ENCODE data around the gene UBE2U. TPM values are rescaled to one million over a fixed set of nuclear protein-coding genes. Genes with fewer than 3 reads are reported as not detected.
A peak's percentile ranks its signal among the peaks of the same experiment; 100 is the strongest.

Gene UBE2U
- total and polyA plus RNA-seq, 2 of the 4 experiments (the other 2 are of a cell fraction), result not detected

DNA sequence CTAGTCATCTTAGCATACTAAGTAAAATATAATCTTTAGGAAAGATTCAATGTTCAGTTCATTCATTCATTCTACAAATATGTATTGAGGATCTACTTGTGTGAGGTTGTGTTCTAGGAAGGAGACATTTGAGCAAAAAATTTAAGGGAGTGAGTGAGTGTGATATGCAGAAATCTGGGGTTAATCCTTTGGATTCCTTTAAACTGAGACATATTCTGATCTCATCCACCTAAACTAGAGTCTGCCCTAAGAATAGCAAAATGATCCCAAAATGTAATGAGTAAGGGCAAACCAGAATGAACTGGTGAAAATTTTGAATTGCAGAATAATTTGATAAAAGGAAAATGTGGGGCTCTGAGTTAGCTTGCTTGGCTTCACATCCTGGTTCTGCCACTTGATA lies 8.6 kb downstream of the UBE2U start:
- peak; percentile 96 for ATAC-seq (ENCODE audit: low read depth)
- peak; percentile 91 for DNase-seq
- no peak overlapping the region for H2AFZ ChIP-seq (replicated peaks; ENCODE audit: low read length, poor library complexity)

More for the DNA sequence above, 8.6 kb downstream of the UBE2U start:
- no peak overlapping the region for H2AK9ac ChIP-seq (replicated peaks; ENCODE audit: low read depth, low read length, poor library complexity)
- no peaks in the 10 kb centered on the region for H3K36me3 ChIP-seq (ENCODE audit: control insufficient read depth, insufficient read depth, low read length)
- H3K18ac ChIP-seq (ENCODE audit: low read depth, low read length), result peak overlapping the region; percentile 70
- no TSS peak for BruUV-seq (replicated peaks)
- TF ChIP-seq MAFK (IDR thresholded peaks at IDR 0.05; ENCODE audit: low read depth, low read length), result peak; percentile 27; the same call in 1 of the 2 replicates
- peak; percentile 20; the same call in 1 of the 2 replicates for TF ChIP-seq CEBPB (IDR thresholded peaks at IDR 0.05; ENCODE audit: low read depth, low read length)
- 0 out of 2 replicates have a peak, but pooled peaks have one; percentile 24 for TF ChIP-seq FOS (IDR thresholded peaks at IDR 0.05; ENCODE audit: low read depth, low read length)
- no peak for TF ChIP-seq RCOR1 (IDR thresholded peaks at IDR 0.05; ENCODE audit: insufficient replicate concordance, low read length)
- peak overlapping the region; percentile 62; the same call in 1 of the 2 replicates for H3K4ac ChIP-seq (ENCODE audit: low read depth, low read length)
- H4K8ac ChIP-seq (ENCODE audit: low read depth in 2 of 2, low read length in 2 of 2), result peak overlapping the region in 1 of 2 experiments; percentile 78; a peak in 2 of 4 replicates
- intact Hi-C loops (cut with micrococcal nuclease), result no loop called here
- 0 out of 2 replicates have a peak, but pooled peaks cover 2% of the 10 kb centered on the region for H3K9me3 ChIP-seq (ENCODE audit: control insufficient read depth, insufficient read depth, low read length)
- H2AK5ac ChIP-seq (ENCODE audit: low read depth, low read length), result peak overlapping the region; percentile 8; the same call in 1 of the 2 replicates
- peak overlapping the region; percentile 68; the same call in 1 of the 2 replicates for H3K14ac ChIP-seq (replicated peaks; ENCODE audit: low read depth, low read length)
- H2BK15ac ChIP-seq (ENCODE audit: low read depth, low read length), result 0 out of 3 replicates have a peak overlapping the region, but pooled peaks have one; percentile 30
- peaks cover 10% of the 10 kb centered on the region for H3K4me1 ChIP-seq (ENCODE audit: control insufficient read depth, insufficient read depth, low read length)
- H2BK5ac ChIP-seq (ENCODE audit: low read depth, low read length, poor library complexity, severe bottlenecking), result peak overlapping the region; percentile 79
- peak overlapping the region; percentile 52; the same call in 1 of the 2 replicates for H3K23ac ChIP-seq (ENCODE audit: low read depth, low read length)
- H2BK20ac ChIP-seq (ENCODE audit: low read depth, low read length), result peak overlapping the region; percentile 91
- ChIA-PET CTCF (no interaction called here), POLR2A (ENCODE audit: unreplicated experiment) (no interaction called here)
- H3K9ac ChIP-seq (ENCODE audit: low read depth, low read length), result no peak overlapping the region
- no peak overlapping the region for H3K4me3 ChIP-seq (ENCODE audit: insufficient read depth, low read depth, low read length)
- H3K79me1 ChIP-seq (ENCODE audit: low read depth in 1 of 2, low read length in 2 of 2), result no peaks in the 10 kb centered on the region
- no peak overlapping the region; the same call in 1 of the 2 replicates for H4K91ac ChIP-seq (ENCODE audit: insufficient read depth, low read depth, low read length)
- H4K20me1 ChIP-seq (ENCODE audit: insufficient read depth, low read length), result no peaks in the 10 kb centered on the region
- H3K27ac ChIP-seq (ENCODE audit: insufficient read depth, low read length), result no peak overlapping the region
- peak overlapping the region; percentile 90 for H2BK120ac ChIP-seq (ENCODE audit: low read depth, low read length)
- peak overlapping the region; percentile 76; the same call in 1 of the 2 replicates for H3K4me2 ChIP-seq (ENCODE audit: low read depth, low read length)
- in situ Hi-C loops (cut with MboI; ENCODE audit: low sequenced_read_pairs), result no loop called here
- H3K9me1 ChIP-seq (ENCODE audit: insufficient read depth, low read length), result peaks cover 2% of the 10 kb centered on the region; the same call in 1 of the 2 replicates
- H3K56ac ChIP-seq (ENCODE audit: extremely low read depth, insufficient read depth, low read length), result no peak overlapping the region
- dilution Hi-C loops (cut with HindIII; ENCODE audit: low sequenced_read_pairs, unreplicated experiment), result no loop called here
- no peaks in the 10 kb centered on the region for H3K27me3 ChIP-seq (ENCODE audit: control insufficient read depth, insufficient read depth, low read length)
- no peak overlapping the region for H4K5ac ChIP-seq (ENCODE audit: low read depth, low read length)
